Panc1 (cell line): ENCODE results near the gene GSS. TPM values are rescaled to one million over a fixed set of nuclear protein-coding genes. Genes with fewer than 3 reads are reported as not detected.

ENCODE experiments used
- ATAC-seq: fragments of 200-7000 bp; cut with Tn5 transposase; 2 replicates; pipeline ENCODE4 v1.9.1; 2020; ENCODE audit warnings: mild to moderate bottlenecking, moderate library complexity
- BruUV-seq: library from RNA; stranded (reverse); fragments of 400-500 nt; replicated peaks from 2 replicates; lab custom pipeline; 2021; lab: Mats Ljungman, UMichigan
- CTCF ChIA-PET: fragments of 300-600 bp; sonication (Branson Sonifier 250); formaldehyde crosslinking; loops from one replicate; lab custom pipeline; 2022; ENCODE audit warnings: antibody characterized with exemption; lab: Charles Lee
- POLR2A ChIA-PET: fragments of 300-600 bp; sonication (Branson Sonifier 250); formaldehyde crosslinking; loops from one replicate; lab custom pipeline; 2022; ENCODE audit warnings: antibody characterized with exemption; lab: Charles Lee
- DNase-seq: peaks from one replicate; pipeline ENCODE4 v3.0.0-alpha.2; 2010; ENCODE audit warnings: low read depth, low spot score
- H3K27ac ChIP-seq: 2 replicates; pipeline ENCODE4 v1.5.1; 2011; ENCODE audit warnings: mild to moderate bottlenecking, low read length, inconsistent platforms
- H3K27me3 ChIP-seq: fragments of 200-500 bp; sonication (Bioruptor generic); 2 replicates; pipeline ENCODE4 v1.6.0; 2014; ENCODE audit warnings: low read length, inconsistent platforms; ENCODE audit not compliant: control insufficient read depth, insufficient read depth
- H3K36me3 ChIP-seq: fragments of 200-500 bp; sonication (Bioruptor generic); 2 replicates; pipeline ENCODE4 v1.5.1; 2014; ENCODE audit warnings: inconsistent platforms, mild to moderate bottlenecking, low read length, moderate library complexity; ENCODE audit not compliant: control insufficient read depth, insufficient read depth
- H3K4me1 ChIP-seq: 2 replicates; pipeline ENCODE4 v1.5.1; 2011; ENCODE audit warnings: inconsistent platforms, mild to moderate bottlenecking, low read length, moderate library complexity; ENCODE audit not compliant: control insufficient read depth, insufficient read depth
- H3K4me3 ChIP-seq, 2 experiments: 2 replicates each; pipeline ENCODE4 v1.5.1; 2011 to 2012; ENCODE audit warnings: low read depth in 2 of 2, low read length in 2 of 2, mild to moderate bottlenecking in 2 of 2, inconsistent platforms in 1 of 2, moderate library complexity in 1 of 2
- H3K9me3 ChIP-seq: fragments of 200-500 bp; sonication (Bioruptor generic); 2 replicates; pipeline ENCODE4 v1.5.1; 2014; ENCODE audit warnings: low read depth, mild to moderate bottlenecking, inconsistent platforms, low read length, moderate library complexity; ENCODE audit not compliant: control insufficient read depth, insufficient read depth
- POLR2AphosphoS5 ChIP-seq: IDR thresholded peaks from 2 replicates; pipeline ENCODE4 v1.6.1; 2012; ENCODE audit warnings: mild to moderate bottlenecking, low read depth, low read length, moderate library complexity
- SIN3A ChIP-seq: IDR thresholded peaks from 2 replicates; pipeline ENCODE4 v1.6.1; 2012; ENCODE audit warnings: low read depth, mild to moderate bottlenecking, low read length, moderate library complexity, borderline replicate concordance; ENCODE audit not compliant: insufficient read depth
- TCF7L2 ChIP-seq: IDR thresholded peaks from 2 replicates; pipeline ENCODE4 v1.6.1; 2011; ENCODE audit warnings: mild to moderate bottlenecking, low read depth, low read length, inconsistent platforms
- in situ Hi-C: cut with HindIII; loops from 2 replicates; pipeline ENCODE4 v1.10.0; 2016; ENCODE audit warnings: low sequenced_read_pairs, low pct_unique_long_range_greater_than_20kb
- intact Hi-C: fragments of 100-400 bp; cut with micrococcal nuclease; formaldehyde crosslinking; loops from one replicate; pipeline ENCODE4 v1.10.0; 2022; ENCODE audit not compliant: unreplicated experiment
- total RNA-seq: library from RNA; stranded (reverse); gene quantifications from one replicate; pipeline ENCODE4 v1.2.1, GENCODE V29; 2021; ENCODE audit not compliant: unreplicated experiment
- TF ChIP-seq, protein P1 (sequence below), 2 experiments: IDR thresholded peaks; 2 replicates each; pipeline ENCODE4 v1.6.1; 2011 to 2012; ENCODE audit warnings: low read depth in 2 of 2, control low read depth in 1 of 2, low read length in 1 of 2, mild to moderate bottlenecking in 1 of 2, moderate library complexity in 1 of 2; ENCODE audit not compliant: insufficient read depth in 1 of 2
- TF ChIP-seq, protein P2 (sequence below): fragments of 450-650 bp; IDR thresholded peaks from 2 replicates; pipeline ENCODE4 v1.5.1; 2017; ENCODE audit warnings: mild to moderate bottlenecking

The GSS gene
- total RNA-seq, 1 experiment from 2014 or later, result 64.8 TPM

DNA sequence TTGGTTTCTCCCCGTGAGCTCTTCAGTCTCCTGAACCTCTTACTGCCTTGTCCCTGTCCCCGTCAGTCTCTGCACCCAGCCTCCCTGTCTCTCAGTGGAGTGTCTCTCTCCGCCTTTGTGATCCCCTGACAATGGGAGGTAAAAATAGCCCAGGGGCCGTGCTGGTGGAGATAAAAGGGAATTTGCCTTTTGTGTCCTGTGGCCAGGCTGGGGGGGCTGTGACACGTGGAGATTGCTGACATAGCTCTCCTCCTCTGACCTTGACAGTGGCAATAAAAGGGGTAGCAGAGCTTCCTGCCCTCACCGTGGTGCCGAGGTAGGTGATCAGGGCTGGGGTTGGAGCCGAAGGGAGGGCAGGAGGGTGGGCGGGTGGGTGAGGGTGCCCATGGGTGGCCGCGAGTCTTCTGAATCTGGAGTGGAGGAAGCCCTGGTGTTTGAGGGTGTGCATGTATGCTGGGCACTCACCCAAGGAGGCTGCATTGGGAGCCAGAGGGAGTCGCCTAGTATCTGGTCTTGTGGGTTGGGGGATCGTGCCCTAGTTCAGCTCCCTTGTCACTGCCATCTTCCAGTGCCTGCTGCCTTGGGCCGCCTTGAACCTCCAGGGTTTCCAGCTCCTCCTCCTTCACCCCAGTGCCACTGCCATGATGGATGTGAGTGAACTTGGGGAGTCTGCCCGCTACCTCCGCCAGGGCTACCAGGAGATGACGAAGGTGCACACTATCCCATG is 21.9 kb upstream of the GSS start:
- intact Hi-C loops (no loop called here), in situ Hi-C loops (no loop called here)
- H3K4me3 ChIP-seq, result no peak overlapping the region
- DNase-seq (no peak), ATAC-seq (no peak)
- TF ChIP-seq, protein P1, sequence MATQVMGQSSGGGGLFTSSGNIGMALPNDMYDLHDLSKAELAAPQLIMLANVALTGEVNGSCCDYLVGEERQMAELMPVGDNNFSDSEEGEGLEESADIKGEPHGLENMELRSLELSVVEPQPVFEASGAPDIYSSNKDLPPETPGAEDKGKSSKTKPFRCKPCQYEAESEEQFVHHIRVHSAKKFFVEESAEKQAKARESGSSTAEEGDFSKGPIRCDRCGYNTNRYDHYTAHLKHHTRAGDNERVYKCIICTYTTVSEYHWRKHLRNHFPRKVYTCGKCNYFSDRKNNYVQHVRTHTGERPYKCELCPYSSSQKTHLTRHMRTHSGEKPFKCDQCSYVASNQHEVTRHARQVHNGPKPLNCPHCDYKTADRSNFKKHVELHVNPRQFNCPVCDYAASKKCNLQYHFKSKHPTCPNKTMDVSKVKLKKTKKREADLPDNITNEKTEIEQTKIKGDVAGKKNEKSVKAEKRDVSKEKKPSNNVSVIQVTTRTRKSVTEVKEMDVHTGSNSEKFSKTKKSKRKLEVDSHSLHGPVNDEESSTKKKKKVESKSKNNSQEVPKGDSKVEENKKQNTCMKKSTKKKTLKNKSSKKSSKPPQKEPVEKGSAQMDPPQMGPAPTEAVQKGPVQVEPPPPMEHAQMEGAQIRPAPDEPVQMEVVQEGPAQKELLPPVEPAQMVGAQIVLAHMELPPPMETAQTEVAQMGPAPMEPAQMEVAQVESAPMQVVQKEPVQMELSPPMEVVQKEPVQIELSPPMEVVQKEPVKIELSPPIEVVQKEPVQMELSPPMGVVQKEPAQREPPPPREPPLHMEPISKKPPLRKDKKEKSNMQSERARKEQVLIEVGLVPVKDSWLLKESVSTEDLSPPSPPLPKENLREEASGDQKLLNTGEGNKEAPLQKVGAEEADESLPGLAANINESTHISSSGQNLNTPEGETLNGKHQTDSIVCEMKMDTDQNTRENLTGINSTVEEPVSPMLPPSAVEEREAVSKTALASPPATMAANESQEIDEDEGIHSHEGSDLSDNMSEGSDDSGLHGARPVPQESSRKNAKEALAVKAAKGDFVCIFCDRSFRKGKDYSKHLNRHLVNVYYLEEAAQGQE (IDR thresholded peaks at IDR 0.05; ENCODE audit: insufficient read depth in 1 of 2, low read depth in 2 of 2, low read length in 1 of 2), result no peak
- no peak overlapping the region for H3K27ac ChIP-seq
- H3K9me3 ChIP-seq, result no peaks in the 10 kb centered on the region
- CTCF ChIA-PET, result no interaction called here
- H3K4me1 ChIP-seq, result no peaks in the 10 kb centered on the region
- no peaks in the 10 kb centered on the region for H3K27me3 ChIP-seq
- POLR2A ChIA-PET, result no interaction called here
- H3K36me3 ChIP-seq, result no peaks in the 10 kb centered on the region
- BruUV-seq, result no TSS peak

- ChIA-PET POLR2A (no interaction called here), CTCF (no interaction called here)
- H3K9me3 ChIP-seq, result no peaks in the 10 kb centered on the region
- no peaks in the 10 kb centered on the region for H3K4me1 ChIP-seq
- in situ Hi-C loops, result no loop called here
- no peak overlapping the region for H3K27ac ChIP-seq
- no peaks in the 10 kb centered on the region for H3K36me3 ChIP-seq
- H3K27me3 ChIP-seq, result no peaks in the 10 kb centered on the region
- no peak for TF ChIP-seq TCF7L2
- TF ChIP-seq, protein P2, sequence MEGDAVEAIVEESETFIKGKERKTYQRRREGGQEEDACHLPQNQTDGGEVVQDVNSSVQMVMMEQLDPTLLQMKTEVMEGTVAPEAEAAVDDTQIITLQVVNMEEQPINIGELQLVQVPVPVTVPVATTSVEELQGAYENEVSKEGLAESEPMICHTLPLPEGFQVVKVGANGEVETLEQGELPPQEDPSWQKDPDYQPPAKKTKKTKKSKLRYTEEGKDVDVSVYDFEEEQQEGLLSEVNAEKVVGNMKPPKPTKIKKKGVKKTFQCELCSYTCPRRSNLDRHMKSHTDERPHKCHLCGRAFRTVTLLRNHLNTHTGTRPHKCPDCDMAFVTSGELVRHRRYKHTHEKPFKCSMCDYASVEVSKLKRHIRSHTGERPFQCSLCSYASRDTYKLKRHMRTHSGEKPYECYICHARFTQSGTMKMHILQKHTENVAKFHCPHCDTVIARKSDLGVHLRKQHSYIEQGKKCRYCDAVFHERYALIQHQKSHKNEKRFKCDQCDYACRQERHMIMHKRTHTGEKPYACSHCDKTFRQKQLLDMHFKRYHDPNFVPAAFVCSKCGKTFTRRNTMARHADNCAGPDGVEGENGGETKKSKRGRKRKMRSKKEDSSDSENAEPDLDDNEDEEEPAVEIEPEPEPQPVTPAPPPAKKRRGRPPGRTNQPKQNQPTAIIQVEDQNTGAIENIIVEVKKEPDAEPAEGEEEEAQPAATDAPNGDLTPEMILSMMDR, result no peak
- TF ChIP-seq SIN3A, result no peak
- TF ChIP-seq, protein P1 (IDR thresholded peaks at IDR 0.05; ENCODE audit: insufficient read depth in 1 of 2, low read depth in 2 of 2, low read length in 1 of 2), result no peak
- TF ChIP-seq POLR2AphosphoS5, result no peak
- H3K4me3 ChIP-seq, result no peak overlapping the region
- intact Hi-C loops, result no loop called here
- DNase-seq (no peak), ATAC-seq (no peak)
- BruUV-seq, result no TSS peak
Observed at GRCh38 chr20:34976286-34976685, 20.7 kb upstream of the GSS start.
